ENCODE data around the gene TNFAIP8L3.
A peak's percentile ranks its signal among the peaks of the same experiment; 100 is the strongest.

Gene TNFAIP8L3

GRCh38 chr15:51114437-51115119, 19.9 kb upstream of the TNFAIP8L3 start:
- DNase-seq, result peak; percentile 52

GRCh38 chr15:51112078-51112477, 17.4 kb upstream of the TNFAIP8L3 start:
- DNase-seq, result no peak

GRCh38 chr15:51111061-51111460, 16.4 kb upstream of the TNFAIP8L3 start:
- peak; percentile 37 for DNase-seq

- no peak for DNase-seq
These were observed 15.5 kb upstream of the TNFAIP8L3 start for GRCh38 chr15:51110171-51110570.

GRCh38 chr15:51108933-51109550, 14.3 kb upstream of the TNFAIP8L3 start:
- DNase-seq, result peak; percentile 89

- DNase-seq, result no peak
These were observed 12.9 kb upstream of the TNFAIP8L3 start for GRCh38 chr15:51107612-51108011.

- no peak for DNase-seq
These were observed 11.8 kb upstream of the TNFAIP8L3 start for GRCh38 chr15:51106481-51106880.

- DNase-seq, result no peak
These were observed 10.8 kb upstream of the TNFAIP8L3 start for GRCh38 chr15:51105430-51106016.

GRCh38 chr15:51104512-51104911, 9.8 kb upstream of the TNFAIP8L3 start:
- peak; percentile 49 for DNase-seq

- peak; percentile 85 for DNase-seq
These were observed 8.6 kb upstream of the TNFAIP8L3 start for GRCh38 chr15:51103330-51103729.

GRCh38 chr15:51100785-51101489, 6.2 kb upstream of the TNFAIP8L3 start:
- DNase-seq, result no peak

- no peak for DNase-seq
These were observed 4.5 kb upstream of the TNFAIP8L3 start for GRCh38 chr15:51099185-51099584.

- no peak for DNase-seq
These were observed 3.6 kb upstream of the TNFAIP8L3 start for GRCh38 chr15:51098331-51098619.

GRCh38 chr15:51097553-51098330, 3.0 kb upstream of the TNFAIP8L3 start:
- peak; percentile 74 for DNase-seq

GRCh38 chr15:51096976-51097375, 2.3 kb upstream of the TNFAIP8L3 start:
- DNase-seq, result no peak

GRCh38 chr15:51095681-51096331, 1.1 kb upstream of the TNFAIP8L3 start:
- DNase-seq, result no peak

- DNase-seq, result no peak
These were observed 684 bp downstream of the TNFAIP8L3 start for GRCh38 chr15:51093839-51094605.

GRCh38 chr15:51093488-51093838, 1.2 kb downstream of the TNFAIP8L3 start:
- no peak for DNase-seq

- no peak for DNase-seq
These were observed 2.1 kb downstream of the TNFAIP8L3 start for GRCh38 chr15:51092480-51093040.

GRCh38 chr15:51090753-51091152, 4.0 kb downstream of the TNFAIP8L3 start:
- no peak for DNase-seq

- no peak for DNase-seq
These were observed 4.8 kb downstream of the TNFAIP8L3 start for GRCh38 chr15:51089699-51090453.
